ENCODE results near the gene MRPL4.

- no peak for TF ChIP-seq EP300 (IDR thresholded peaks at IDR 0.05; ENCODE audit: borderline replicate concordance)
- no peak for TF ChIP-seq CEBPB (IDR thresholded peaks at IDR 0.05)
- no peak for TF ChIP-seq TAF1 (IDR thresholded peaks at IDR 0.05; ENCODE audit: low read depth)
- no peak for TF ChIP-seq REST (IDR thresholded peaks at IDR 0.05; ENCODE audit: low read depth)
- TF ChIP-seq CREB1 (IDR thresholded peaks at IDR 0.05; ENCODE audit: low read depth): no peak
- no peak for TF ChIP-seq YY1 (IDR thresholded peaks at IDR 0.05; ENCODE audit: low read depth)
- TF ChIP-seq NFIC (IDR thresholded peaks at IDR 0.05): no peak
- TF ChIP-seq ZBTB7A (IDR thresholded peaks at IDR 0.05; ENCODE audit: low read depth): no peak; the same call in 1 of the 2 replicates
- TF ChIP-seq EGR1 (IDR thresholded peaks at IDR 0.05): no peak
- peak; percentile 92 for TF ChIP-seq MAX (IDR thresholded peaks at IDR 0.05)
- TF ChIP-seq USF1 (IDR thresholded peaks at IDR 0.05): peak; percentile 82
- TF ChIP-seq TEAD4 (IDR thresholded peaks at IDR 0.05): peak; percentile 33; the same call in 1 of the 2 replicates
- peak; percentile 17 for TF ChIP-seq TCF12 (IDR thresholded peaks at IDR 0.05; ENCODE audit: low read depth)
- TF ChIP-seq FOXM1 (IDR thresholded peaks at IDR 0.05; ENCODE audit: borderline replicate concordance, low read depth): no peak
Observed at GRCh38 chr19:10289167-10289835, 37.3 kb downstream of the MRPL4 start.
